Neural cell (in vitro differentiated cells): ENCODE results near the gene CDH3. TPM values are rescaled to one million over a fixed set of nuclear protein-coding genes. Genes with fewer than 3 reads are reported as not detected.

Source experiments
- polyA plus RNA-seq: library from polyadenylated mRNA; depleted of rRNA; stranded (reverse); fragments of >200 nt; gene quantifications from 2 replicates; pipeline ENCODE4 v1.2.3, GENCODE V29; 2014
- small RNA-seq, 3 experiments: library from RNA; depleted of rRNA; stranded (forward); fragments of <200 nt; gene quantifications; one replicate each; pipeline ENCODE3, GENCODE V24; 2012

Gene CDH3
- polyA plus RNA-seq, 1 donor from 2014 or later = 9.1 TPM

Small RNA genes within 50 kb of the gene (small RNA-seq; reads per million reads assigned to genes)
- 0 reads per million in 3 experiments for gene HSPE1P5
- gene RF01233 = 0 reads per million in 3 experiments
- gene RNA5SP429 = 0.03 to 0.08 (median 0.06) reads per million in 3 experiments

Other genes starting within 250 kb of the CDH3 start
- gene SMPD3, start 196.8 kb upstream of the CDH3 start, polyA plus RNA-seq = 38.2 and 42.7 TPM in 2 replicates
- 73.6 TPM in 2 replicates for gene ZFP90, start 106.0 kb upstream of the CDH3 start, polyA plus RNA-seq
- gene CDH1, start 92.0 kb downstream of the CDH3 start, polyA plus RNA-seq = 0.86 and 1.2 TPM in 2 replicates
- gene TANGO6, start 198.2 kb downstream of the CDH3 start, polyA plus RNA-seq = 9.5 and 11.2 TPM in 2 replicates